AG04450 (cell line): ENCODE data around the gene NOTCH1. TPM values are rescaled to one million over a fixed set of nuclear protein-coding genes. Genes with fewer than 3 reads are reported as not detected.
A peak's percentile ranks its signal among the peaks of the same experiment; 100 is the strongest.

Source experiments
- CTCF ChIA-PET: fragments of 300-600, 350-600 bp; formaldehyde crosslinking; extraction: SDS; loops from one replicate; lab custom pipeline; 2022; ENCODE audit warnings: antibody characterized with exemption, inconsistent platforms; lab: Charles Lee
- POLR2A ChIA-PET: fragments of 350-600 bp; formaldehyde crosslinking; extraction: SDS; loops from one replicate; lab custom pipeline; 2021; ENCODE audit warnings: antibody characterized with exemption, inconsistent platforms; lab: Yijun Ruan, JAX
- DNase-seq: peaks from one replicate; pipeline ENCODE4 v3.0.0-alpha.2; 2011; ENCODE audit warnings: low read depth, low spot score
- H3K27ac ChIP-seq: one replicate; pipeline ENCODE4 v1.5.1; 2012; ENCODE audit warnings: low read depth, low read length, control low read depth
- H3K27me3 ChIP-seq: one replicate; pipeline ENCODE4 v1.6.0; 2012; ENCODE audit warnings: low read length; ENCODE audit not compliant: control insufficient read depth, insufficient read depth
- H3K4me3 ChIP-seq: 2 replicates; pipeline ENCODE4 v1.5.1; 2011; ENCODE audit warnings: mild to moderate bottlenecking, low read depth, low read length, control low read depth
- H3K9me3 ChIP-seq: 2 replicates; pipeline ENCODE4 v1.5.1; 2012; ENCODE audit warnings: low read length; ENCODE audit not compliant: control insufficient read depth, insufficient read depth
- CTCF ChIP-seq: IDR thresholded peaks from 2 replicates; pipeline ENCODE4 v1.5.1; 2011; ENCODE audit warnings: low read depth, low read length, control low read depth, inconsistent platforms
- polyA plus RNA-seq: library from polyadenylated mRNA; depleted of rRNA; stranded (reverse); fragments of >200 nt; gene quantifications from 2 replicates; pipeline ENCODE4 v1.2.3, GENCODE V29; 2011

NOTCH1 gene
- polyA plus RNA-seq, 1 experiment = 0.89 TPM

GRCh38 chr9:136494012-136494411 lies 51.8 kb downstream of the NOTCH1 start:
- no peak overlapping the region for H3K27ac ChIP-seq
- no peak overlapping the region for H3K4me3 ChIP-seq
- no peaks in the 10 kb centered on the region for H3K27me3 ChIP-seq
- DNase-seq = no peak
- POLR2A ChIA-PET = no interaction called here
- CTCF ChIA-PET = no interaction called here
- peaks cover 2% of the 10 kb centered on the region; the same call in 1 of the 2 replicates for H3K9me3 ChIP-seq
- no peak for TF ChIP-seq CTCF

GRCh38 chr9:136493567-136493971 lies 52.3 kb downstream of the NOTCH1 start:
- no peak for DNase-seq
- H3K27ac ChIP-seq = no peak overlapping the region
- TF ChIP-seq CTCF = no peak
- H3K27me3 ChIP-seq = no peaks in the 10 kb centered on the region
- H3K9me3 ChIP-seq = peaks cover 2% of the 10 kb centered on the region; the same call in 1 of the 2 replicates
- H3K4me3 ChIP-seq = no peak overlapping the region
- CTCF ChIA-PET = no interaction called here
- POLR2A ChIA-PET = no interaction called here

- no peak overlapping the region for H3K27ac ChIP-seq
- peaks cover under 1% of the 10 kb centered on the region for H3K27me3 ChIP-seq
- ChIA-PET CTCF (no interaction called here), POLR2A (no interaction called here)
- no peak for DNase-seq
- no peak overlapping the region for H3K4me3 ChIP-seq
- TF ChIP-seq CTCF = no peak
- H3K9me3 ChIP-seq = peaks cover 2% of the 10 kb centered on the region; the same call in 1 of the 2 replicates
Measured at GRCh38 chr9:136492978-136493522, 52.8 kb downstream of the NOTCH1 start.

GRCh38 chr9:136489731-136490130 lies 56.1 kb downstream of the NOTCH1 start:
- DNase-seq = no peak
- Histone ChIP-seq H3K27ac (no peak overlapping the region), H3K27me3 (peaks cover 16% of the 10 kb centered on the region), H3K4me3 (no peak overlapping the region), H3K9me3 (peaks cover 2% of the 10 kb centered on the region; the same call in 1 of the 2 replicates)
- POLR2A ChIA-PET = no interaction called here
- CTCF ChIA-PET = interaction anchor here (1.0 to 8.2 kb wide), 5 partner anchors 10 to 182 kb away, joined by 4 to 183 read pairs (median 11); no protein-coding TSS in a partner anchor
- no peak for TF ChIP-seq CTCF

- ChIA-PET CTCF (interaction anchor here (0.7 to 8.2 kb wide), 16 partner anchors 9 to 229 kb away, joined by 3 to 183 read pairs (median 4); no protein-coding TSS in a partner anchor), POLR2A (no interaction called here)
- Histone ChIP-seq H3K27ac (no peak overlapping the region), H3K9me3 (peaks cover 2% of the 10 kb centered on the region; the same call in 1 of the 2 replicates), H3K27me3 (peaks cover 16% of the 10 kb centered on the region), H3K4me3 (no peak overlapping the region)
- DNase-seq = no peak
- peak; percentile 96 for TF ChIP-seq CTCF
Measured at GRCh38 chr9:136488247-136489214, 57.3 kb downstream of the NOTCH1 start.
